KBM-7 (cell line): ENCODE measurements around the gene RPL29.

Experiments
- DNase-seq: peaks from one replicate; pipeline ENCODE4 v3.0.0-alpha.2; 2015
- in situ Hi-C: fragments of 300-500 bp; cut with MboI; formaldehyde crosslinking; loops from 2 replicates; pipeline ENCODE4 v1.14.3; 2020; ENCODE audit warnings: low sequenced_read_pairs, low pct_unique_long_range_greater_than_20kb, mixed read lengths

Gene RPL29

GRCh38 chr3:51988286-51989146, 7.2 kb downstream of the RPL29 start:
- no peak for DNase-seq
- in situ Hi-C loops: no loop called here

DNA sequence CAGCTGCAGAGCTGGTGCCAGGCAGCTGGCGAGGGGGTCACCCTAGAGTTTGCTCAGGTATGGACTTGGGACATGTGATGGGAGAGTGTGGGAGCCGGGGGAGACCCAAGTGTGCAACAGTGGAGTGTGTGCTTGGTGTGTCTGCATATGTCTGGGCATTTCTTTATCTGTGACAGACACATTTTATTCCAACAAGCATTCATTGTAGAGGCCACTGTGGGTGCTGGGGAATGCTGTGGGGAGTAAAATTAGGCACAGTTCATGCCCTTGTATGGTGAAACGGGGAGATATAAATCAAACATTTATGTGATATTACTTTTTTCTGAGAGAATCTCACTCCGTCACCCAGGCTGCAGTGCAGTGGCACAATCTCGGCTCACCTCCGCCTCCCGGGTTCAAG, 8.1 kb downstream of the RPL29 start:
- no peak for DNase-seq
- in situ Hi-C loops: no loop called here

GRCh38 chr3:51986010-51986947, 9.4 kb downstream of the RPL29 start:
- no peak for DNase-seq

GRCh38 chr3:51985063-51985462, 10.6 kb downstream of the RPL29 start:
- in situ Hi-C loops: no loop called here
- no peak for DNase-seq

More at GRCh38 chr3:51986010-51986947, 9.4 kb downstream of the RPL29 start:
- in situ Hi-C loops: no loop called here

- DNase-seq: no peak
- in situ Hi-C loops: no loop called here
Measured at GRCh38 chr3:51984269-51984647, 11.4 kb downstream of the RPL29 start.

- no peak for DNase-seq
- in situ Hi-C loops: no loop called here
Measured at GRCh38 chr3:51983578-51984268, 12.0 kb downstream of the RPL29 start.

- peak; percentile 85 for DNase-seq
- in situ Hi-C loops: no loop called here
Measured at GRCh38 chr3:51982838-51983577, 12.7 kb downstream of the RPL29 start, which contains the start of gene ACY1. TSS of gene ACY1 (plus strand) at chr3:51983535. CDS start at chr3:51984065, 530 bp downstream.

DNA sequence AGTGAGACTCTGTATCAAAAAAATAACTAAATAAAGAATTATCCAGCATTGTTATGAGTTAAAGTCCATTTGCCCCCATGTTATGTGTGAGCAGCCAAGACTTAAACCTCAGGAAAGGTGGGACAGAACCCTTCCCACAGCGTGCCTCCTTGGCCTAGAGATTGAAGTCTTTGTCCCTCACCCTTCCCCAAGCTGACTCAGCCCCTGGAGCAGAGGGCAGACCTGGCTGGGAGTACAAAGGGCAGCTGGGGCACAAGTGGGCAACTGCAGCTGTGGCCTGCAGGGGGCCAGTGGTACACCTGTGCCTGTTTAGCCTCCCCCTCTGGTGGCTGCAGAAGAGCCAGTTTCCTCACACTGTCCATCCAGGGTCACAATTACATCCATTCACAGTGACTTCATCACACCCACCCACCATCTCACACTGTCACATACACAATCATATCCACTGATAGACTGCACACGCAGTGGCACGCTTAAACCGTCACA, 13.3 kb downstream of the RPL29 start:
- in situ Hi-C loops: no loop called here
- no peak for DNase-seq

- in situ Hi-C loops: no loop called here
- no peak for DNase-seq
Measured at GRCh38 chr3:51980253-51980652, 15.4 kb downstream of the RPL29 start.

- in situ Hi-C loops: no loop called here
- no peak for DNase-seq
Measured at GRCh38 chr3:51978143-51978502, 17.6 kb downstream of the RPL29 start.

- no peak for DNase-seq
- in situ Hi-C loops: no loop called here
Measured at GRCh38 chr3:51977446-51978142, 18.1 kb downstream of the RPL29 start.

DNA sequence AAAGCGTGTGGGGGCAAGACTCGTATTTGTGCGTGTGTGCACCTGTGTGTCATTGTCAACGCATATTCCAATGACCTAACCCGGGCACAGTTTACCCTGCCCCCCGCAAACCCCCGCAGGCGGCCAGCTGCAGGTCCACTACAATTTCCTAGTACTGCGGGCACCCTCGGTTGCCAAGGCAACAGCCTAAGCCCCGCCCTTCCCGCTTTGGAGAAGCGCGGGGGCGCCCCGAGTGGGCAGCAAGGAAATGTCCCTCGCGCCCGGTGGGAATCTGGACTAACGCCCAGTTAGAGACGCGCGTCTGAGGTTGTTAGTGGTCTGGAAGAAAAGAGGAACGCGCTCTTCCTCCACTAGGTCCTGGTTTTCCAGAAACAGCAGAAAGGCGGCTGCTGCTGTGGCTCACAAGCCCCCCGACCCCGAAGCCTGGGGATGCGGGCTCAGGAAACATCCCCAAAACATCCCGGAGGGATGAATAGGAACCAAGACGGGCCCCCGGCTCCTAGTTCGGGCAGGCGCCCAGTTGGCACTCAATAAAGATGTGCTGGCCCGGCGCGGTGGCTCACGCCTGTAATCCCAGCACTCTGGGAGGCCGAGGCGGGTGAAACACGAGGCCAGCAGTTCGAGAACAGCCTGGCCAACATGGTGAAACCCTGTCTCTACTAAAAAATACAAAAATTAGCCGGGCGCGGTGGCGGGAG, 19.7 kb downstream of the RPL29 start:
- in situ Hi-C loops: no loop called here
- DNase-seq: peak; percentile 76

DNA sequence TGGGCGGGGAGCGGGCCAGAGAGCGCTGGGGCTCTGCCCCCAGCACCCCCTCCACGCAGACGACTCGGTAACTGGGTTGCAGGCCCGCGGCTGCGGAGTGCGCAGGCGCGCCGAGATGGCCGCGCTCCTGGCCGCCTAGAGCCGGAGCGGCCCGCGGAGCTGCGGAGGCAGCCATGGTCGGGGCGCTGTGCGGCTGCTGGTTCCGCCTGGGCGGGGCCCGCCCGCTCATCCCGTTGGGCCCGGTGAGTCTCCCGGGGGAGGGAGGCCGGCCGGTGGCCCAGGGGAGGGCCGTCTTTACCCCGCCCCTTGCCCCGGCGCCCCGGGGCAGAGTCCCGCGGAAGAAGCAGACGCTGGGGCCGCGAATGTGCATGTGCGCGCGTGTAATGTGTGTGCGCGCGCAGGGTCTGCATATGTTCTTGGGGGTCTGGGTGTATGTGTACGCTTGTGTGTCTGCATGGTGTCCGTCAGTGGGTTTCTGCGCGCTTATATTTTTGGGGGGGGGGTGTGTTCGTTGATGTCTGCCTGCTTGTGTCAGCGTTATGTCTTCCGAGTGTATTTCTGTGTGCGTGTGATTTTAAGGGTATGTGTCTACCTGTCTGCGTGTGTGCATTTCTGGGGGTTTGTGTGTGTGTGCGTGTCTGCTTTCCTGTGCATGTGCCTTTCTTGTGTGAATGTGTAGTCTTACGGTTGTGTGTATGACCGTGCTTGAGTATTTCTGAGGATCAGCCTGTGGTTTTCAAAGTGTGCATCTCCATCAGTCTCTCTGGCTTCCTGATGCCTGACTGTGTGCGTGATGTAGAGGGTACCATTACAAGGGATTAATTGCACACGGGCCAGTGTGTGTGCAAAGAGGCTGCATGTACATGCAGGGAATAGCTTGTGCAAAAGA, 20.5 kb downstream of the RPL29 start, which contains the start of gene ABHD14A:
ABHD14A (plus strand) TSS at position 102 of the 889 bp plus-strand sequence; CDS start at position 174, 72 bp downstream.
- peak; percentile 68 for DNase-seq
- in situ Hi-C loops: no loop called here

DNA sequence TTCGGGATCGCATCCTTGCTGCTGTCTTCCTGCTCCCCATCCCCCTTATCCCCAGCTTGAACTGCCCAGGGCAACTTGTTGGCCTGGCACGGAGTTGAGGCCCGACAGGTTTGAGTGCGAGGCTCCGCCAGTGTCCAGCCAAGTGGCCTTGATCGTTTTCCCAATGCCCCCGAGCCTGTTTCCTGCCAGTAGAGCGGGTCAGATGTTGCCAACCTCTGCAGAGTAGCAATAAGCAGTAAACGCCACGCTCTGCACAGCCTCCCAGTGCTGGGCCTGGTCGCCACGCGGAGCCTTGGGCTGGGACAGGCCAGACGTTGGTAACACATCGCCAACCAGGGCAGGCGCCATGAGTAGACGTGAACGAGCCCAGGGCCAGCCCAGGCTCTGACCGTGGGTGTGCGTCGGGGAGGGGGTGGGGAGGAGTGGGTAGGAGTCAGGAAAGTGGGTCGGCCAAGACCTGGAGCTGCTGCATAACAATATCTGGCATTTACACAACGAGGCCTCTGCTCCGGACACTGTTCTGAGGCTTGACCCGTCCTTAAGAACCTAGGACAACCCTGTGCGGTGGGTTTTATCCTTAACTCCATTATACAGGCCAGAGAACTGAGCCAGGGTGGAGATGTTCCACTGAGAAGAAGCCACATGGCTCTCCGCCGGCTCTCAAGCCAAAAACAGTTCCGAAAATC, 21.3 kb downstream of the RPL29 start:
- no peak for DNase-seq
- in situ Hi-C loops: no loop called here

GRCh38 chr3:51971350-51971749, 24.3 kb downstream of the RPL29 start:
- DNase-seq: no peak
- in situ Hi-C loops: no loop called here
